Effector memory CD4-positive, alpha-beta T cell (primary cell): ENCODE measurements around the gene BAHCC1.

Experiments used
- DNase-seq, 3 donors: peaks; one replicate each; pipeline ENCODE4 v3.0.0-alpha.2; 2020
- H3K27ac ChIP-seq: 2 replicates; pipeline ENCODE4 v1.7.0; 2013; ENCODE audit warnings: mild to moderate bottlenecking, low read length, moderate library complexity; ENCODE audit not compliant: insufficient read depth, poor library complexity, severe bottlenecking
- H3K27me3 ChIP-seq: replicated peaks from 2 replicates; pipeline ENCODE4 v1.7.0; 2013; ENCODE audit warnings: mild to moderate bottlenecking, low read length; ENCODE audit not compliant: insufficient read depth, control insufficient read depth, poor library complexity, severe bottlenecking
- H3K36me3 ChIP-seq: 2 replicates; pipeline ENCODE4 v1.7.0; 2013; ENCODE audit warnings: mild to moderate bottlenecking, low read length, moderate library complexity; ENCODE audit not compliant: control insufficient read depth, insufficient read depth
- H3K4me1 ChIP-seq: 2 replicates; pipeline ENCODE4 v1.7.0; 2013; ENCODE audit warnings: low read length, mild to moderate bottlenecking; ENCODE audit not compliant: control insufficient read depth, insufficient read depth, poor library complexity, severe bottlenecking
- H3K4me3 ChIP-seq: 2 replicates; pipeline ENCODE4 v1.7.0; 2013; ENCODE audit warnings: low read length, low read depth, mild to moderate bottlenecking; ENCODE audit not compliant: insufficient read depth, poor library complexity, severe bottlenecking
- H3K9me3 ChIP-seq: 2 replicates; pipeline ENCODE4 v1.7.0; 2013; ENCODE audit warnings: mild to moderate bottlenecking, low read length, moderate library complexity; ENCODE audit not compliant: control insufficient read depth

Gene BAHCC1

DNA sequence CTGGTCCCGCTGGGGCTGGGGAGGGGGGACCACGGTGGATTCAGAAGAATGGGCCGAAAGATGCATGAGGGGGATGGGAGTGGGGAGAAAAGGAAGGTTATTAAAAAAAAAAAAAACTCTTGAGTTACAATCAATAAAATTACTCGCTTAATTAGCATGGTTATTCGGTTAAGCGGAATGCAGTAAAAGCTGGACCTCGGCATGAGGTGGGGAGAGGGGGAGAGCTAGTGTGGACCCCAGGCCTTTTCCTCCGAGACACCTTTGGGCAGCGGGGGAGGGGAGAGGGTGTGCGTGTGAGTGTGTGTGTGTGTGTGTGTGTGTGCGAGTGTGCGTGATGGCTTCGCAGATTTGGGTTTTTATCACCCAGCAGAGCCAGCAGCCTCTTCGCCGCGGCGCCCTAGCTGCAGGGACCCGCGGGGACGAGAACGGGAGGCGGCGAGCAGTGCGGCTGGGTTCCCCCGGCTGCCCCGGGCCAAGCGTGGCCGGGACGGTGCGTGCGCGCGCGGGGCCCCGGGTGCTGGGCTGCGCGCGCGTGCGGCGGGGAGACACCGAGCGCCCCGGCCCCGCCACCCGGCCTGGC is 3.7 kb downstream of the BAHCC1 start:
- Histone ChIP-seq H3K27me3 (peaks cover 78% of the 10 kb centered on the region), H3K4me1 (peaks cover 59% of the 10 kb centered on the region), H3K36me3 (no peaks in the 10 kb centered on the region), H3K27ac (no peak overlapping the region), H3K4me3 (no peak overlapping the region), H3K9me3 (no peaks in the 10 kb centered on the region)
- no peak for DNase-seq

DNA sequence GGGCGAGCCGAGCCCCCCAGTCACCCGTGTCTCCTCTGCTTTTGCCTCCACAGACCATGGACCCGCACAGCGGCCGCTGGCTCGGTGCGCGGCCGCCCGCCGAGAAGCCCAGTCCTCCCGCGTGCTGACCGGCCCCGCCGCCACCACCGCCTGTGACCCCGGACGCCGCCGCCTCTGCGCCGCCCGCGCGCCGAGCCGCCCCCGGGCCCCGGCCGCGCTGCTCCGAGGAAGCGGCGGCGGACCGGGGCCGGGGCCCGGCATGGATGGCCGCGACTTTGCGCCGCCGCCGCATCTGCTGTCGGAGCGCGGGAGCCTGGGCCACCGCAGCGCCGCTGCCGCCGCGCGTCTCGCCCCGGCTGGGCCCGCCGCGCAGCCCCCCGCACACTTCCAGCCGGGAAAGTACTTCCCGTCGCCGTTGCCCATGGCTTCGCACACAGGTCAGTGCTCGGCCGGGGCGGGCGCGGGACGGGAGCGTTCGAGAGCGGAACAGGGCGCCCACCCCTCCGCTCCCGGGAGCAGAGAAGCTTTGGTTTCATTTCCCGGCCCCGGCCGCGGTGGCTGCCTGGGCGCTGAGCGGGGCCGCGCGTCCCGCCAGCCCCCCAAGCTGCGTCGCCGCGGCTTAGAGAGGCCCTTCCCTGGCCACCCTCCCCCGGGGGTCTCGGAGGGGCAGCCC is 4.4 kb downstream of the BAHCC1 start:
- DNase-seq, result no peak
- Histone ChIP-seq H3K4me3 (peak overlapping the region; percentile 54), H3K9me3 (no peaks in the 10 kb centered on the region), H3K36me3 (no peaks in the 10 kb centered on the region), H3K4me1 (peaks cover 52% of the 10 kb centered on the region), H3K27ac (no peak overlapping the region), H3K27me3 (peaks cover 76% of the 10 kb centered on the region)

DNA sequence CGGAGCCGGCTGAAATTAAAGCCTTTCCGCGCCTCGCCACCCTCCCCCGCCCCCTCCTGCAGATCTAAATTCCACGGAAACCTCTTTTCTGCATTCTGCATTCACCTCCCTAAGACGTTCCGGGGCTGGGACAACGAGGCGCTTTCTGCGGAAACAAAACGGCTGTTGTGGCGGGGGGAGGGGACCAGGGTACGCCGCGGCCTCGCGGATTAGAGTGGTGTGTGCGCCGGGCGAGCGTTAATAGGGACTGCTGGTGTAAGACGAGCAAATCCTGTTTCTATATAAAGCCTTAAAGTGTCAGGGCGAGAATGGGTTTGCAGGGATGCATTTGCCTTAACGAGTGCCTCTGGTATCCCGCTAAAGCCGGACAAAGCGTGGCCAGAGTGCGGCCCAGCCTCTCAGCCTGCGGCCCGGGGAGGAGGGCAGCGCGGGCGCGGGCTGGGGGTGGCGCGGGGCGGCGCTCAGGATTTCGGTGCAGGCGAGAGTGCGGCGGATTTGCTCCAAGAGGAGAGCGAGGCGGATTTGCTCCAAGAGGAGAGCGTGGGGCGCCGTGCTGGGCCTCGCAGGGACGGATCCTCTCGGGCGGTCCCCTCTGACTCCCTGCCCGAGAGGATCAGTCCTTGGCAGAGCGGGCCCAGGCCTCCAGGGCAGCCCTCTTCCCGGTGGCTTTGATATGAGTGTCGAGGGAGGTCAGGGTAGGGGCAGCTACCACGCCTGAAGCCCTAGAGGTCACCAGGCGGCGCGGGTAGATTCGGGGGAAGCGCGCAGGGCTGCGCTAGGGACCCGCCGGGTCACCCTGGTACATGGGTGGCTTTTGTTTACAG is 5.1 kb downstream of the BAHCC1 start:
- Histone ChIP-seq H3K4me1 (peaks cover 45% of the 10 kb centered on the region), H3K9me3 (no peaks in the 10 kb centered on the region), H3K27me3 (peaks cover 72% of the 10 kb centered on the region), H3K4me3 (peak overlapping the region; percentile 54), H3K27ac (no peak overlapping the region), H3K36me3 (no peaks in the 10 kb centered on the region)
- no peak for DNase-seq

- no peak overlapping the region for H3K27ac ChIP-seq
- no peak overlapping the region for H3K4me3 ChIP-seq
- H3K9me3 ChIP-seq, result no peaks in the 10 kb centered on the region
- no peaks in the 10 kb centered on the region for H3K36me3 ChIP-seq
- H3K4me1 ChIP-seq, result peaks cover 38% of the 10 kb centered on the region
- DNase-seq, result no peak
- H3K27me3 ChIP-seq, result peaks cover 70% of the 10 kb centered on the region
Observed at GRCh38 chr17:81400996-81401722, 5.9 kb downstream of the BAHCC1 start.

- DNase-seq, result no peak
- Histone ChIP-seq H3K4me1 (peaks cover 30% of the 10 kb centered on the region), H3K27ac (no peak overlapping the region), H3K4me3 (no peak overlapping the region), H3K9me3 (no peaks in the 10 kb centered on the region), H3K27me3 (peaks cover 70% of the 10 kb centered on the region), H3K36me3 (no peaks in the 10 kb centered on the region)
Observed at GRCh38 chr17:81401723-81402529, 6.7 kb downstream of the BAHCC1 start.

- peaks cover 67% of the 10 kb centered on the region for H3K27me3 ChIP-seq
- no peak overlapping the region for H3K4me3 ChIP-seq
- DNase-seq, result no peak
- no peaks in the 10 kb centered on the region for H3K9me3 ChIP-seq
- H3K36me3 ChIP-seq, result no peaks in the 10 kb centered on the region
- peaks cover 24% of the 10 kb centered on the region for H3K4me1 ChIP-seq
- H3K27ac ChIP-seq, result no peak overlapping the region
Observed at GRCh38 chr17:81402530-81402941, 7.3 kb downstream of the BAHCC1 start.

GRCh38 chr17:81402981-81403467 is 7.8 kb downstream of the BAHCC1 start:
- H3K9me3 ChIP-seq, result no peaks in the 10 kb centered on the region
- H3K4me1 ChIP-seq, result peaks cover 21% of the 10 kb centered on the region
- no peak overlapping the region for H3K27ac ChIP-seq
- no peaks in the 10 kb centered on the region for H3K36me3 ChIP-seq
- DNase-seq, result no peak
- H3K27me3 ChIP-seq, result peaks cover 65% of the 10 kb centered on the region
- H3K4me3 ChIP-seq, result no peak overlapping the region

- Histone ChIP-seq H3K4me1 (peaks cover 12% of the 10 kb centered on the region), H3K27ac (no peak overlapping the region), H3K9me3 (no peaks in the 10 kb centered on the region), H3K36me3 (no peaks in the 10 kb centered on the region), H3K27me3 (peaks cover 59% of the 10 kb centered on the region), H3K4me3 (no peak overlapping the region)
- no peak for DNase-seq
Observed at GRCh38 chr17:81403671-81404534, 8.6 kb downstream of the BAHCC1 start.
